GM19239 (cell line): ENCODE data around the gene C2CD3.
"Not testable (repeated sequence)": the region's sequence is repeated elsewhere in the genome, so short reads cannot be mapped to it uniquely, and the experiment has no call there.

ENCODE experiments used
- DNase-seq: peaks from one replicate; pipeline ENCODE4 v3.0.0; 2011; ENCODE audit warnings: low spot score; ENCODE audit not compliant: insufficient read length
- FAIRE-seq: peaks from 2 replicates; lab custom pipeline; 2011; peaks lifted over from hg19 to GRCh38; lab: Jason Lieb, UNC

Gene C2CD3

GRCh38 chr11:74132833-74133232 is 38.0 kb downstream of the C2CD3 start:
- FAIRE-seq (no peak), DNase-seq (no peak)

GRCh38 chr11:74129121-74129520 is 41.7 kb downstream of the C2CD3 start:
- not testable (repeated sequence) for DNase-seq, FAIRE-seq

GRCh38 chr11:74123008-74123448 is 47.8 kb downstream of the C2CD3 start:
- DNase-seq (no peak), FAIRE-seq (peak; percentile 42)

GRCh38 chr11:74121804-74122203 is 49.0 kb downstream of the C2CD3 start:
- DNase-seq: no peak
- FAIRE-seq: no peak

DNA sequence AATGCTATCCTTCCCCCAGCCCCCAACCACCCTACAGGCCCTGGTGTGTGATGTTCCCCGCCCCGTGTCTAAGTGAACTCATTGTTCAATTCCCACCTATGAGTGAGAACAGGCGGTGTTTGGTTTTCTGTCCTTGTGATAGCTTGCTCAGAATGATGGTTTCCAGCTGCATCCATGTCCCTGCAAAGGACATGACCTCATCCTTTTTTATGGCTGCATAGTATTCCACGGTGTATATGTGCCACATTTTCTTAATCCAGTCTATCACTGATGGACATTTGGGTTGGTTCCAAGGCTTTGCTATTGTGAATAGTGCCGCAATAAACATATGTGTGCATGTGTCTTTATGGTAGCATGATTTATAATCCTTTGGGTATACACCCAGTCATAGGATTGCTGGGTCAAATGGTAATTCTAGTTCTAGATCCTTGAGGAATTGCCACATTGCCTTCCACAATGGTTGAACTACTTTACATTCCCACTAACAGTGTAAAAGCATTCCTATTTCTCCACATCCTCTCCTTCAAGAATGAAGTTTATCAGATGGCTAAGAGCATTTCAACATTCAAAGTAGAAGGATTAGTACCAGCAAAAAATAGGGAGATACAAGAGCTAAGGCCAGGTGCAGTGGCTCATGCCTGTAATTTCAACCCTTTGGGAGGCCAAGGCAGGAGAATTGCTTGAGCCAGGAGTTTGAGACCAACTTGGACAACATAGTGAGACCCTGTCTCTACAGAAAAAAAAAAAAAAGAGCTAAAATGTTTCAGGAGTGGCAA is 50.4 kb downstream of the C2CD3 start:
- FAIRE-seq, DNase-seq: not testable (repeated sequence)

DNA sequence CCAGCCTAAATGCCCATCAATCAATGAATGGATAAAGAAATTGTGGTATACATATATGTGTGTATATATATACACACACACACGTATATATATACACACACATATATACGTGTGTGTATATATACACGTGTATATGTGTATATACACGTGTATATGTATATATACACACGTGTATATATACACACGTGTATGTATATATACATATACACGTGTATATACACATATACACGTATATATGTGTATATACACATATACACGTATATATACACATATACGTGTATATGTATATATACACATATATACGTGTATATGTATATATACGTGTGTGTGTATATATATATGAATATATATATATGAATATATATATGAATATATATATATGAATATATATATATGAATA is 54.1 kb downstream of the C2CD3 start:
- DNase-seq: no peak
- no peak for FAIRE-seq

DNA sequence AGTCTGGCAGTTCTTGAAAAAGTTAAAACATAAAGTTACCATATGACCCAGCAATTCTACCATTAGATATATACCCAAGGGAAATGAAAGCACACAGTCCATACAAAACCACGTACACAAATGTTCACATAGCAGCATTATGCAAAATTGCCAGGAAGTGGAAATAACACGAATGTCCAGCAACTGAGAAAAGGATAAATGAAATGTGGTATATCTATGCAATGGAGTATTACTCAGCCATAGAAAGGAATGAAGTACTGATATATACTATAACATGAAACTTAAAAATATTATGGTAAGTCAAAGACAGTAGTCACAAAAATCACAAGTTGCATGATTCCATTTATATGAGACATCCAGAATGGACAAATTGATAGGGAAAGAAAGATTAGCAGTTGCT is 57.9 kb downstream of the C2CD3 start:
- no peak for DNase-seq
- FAIRE-seq: no peak

DNA sequence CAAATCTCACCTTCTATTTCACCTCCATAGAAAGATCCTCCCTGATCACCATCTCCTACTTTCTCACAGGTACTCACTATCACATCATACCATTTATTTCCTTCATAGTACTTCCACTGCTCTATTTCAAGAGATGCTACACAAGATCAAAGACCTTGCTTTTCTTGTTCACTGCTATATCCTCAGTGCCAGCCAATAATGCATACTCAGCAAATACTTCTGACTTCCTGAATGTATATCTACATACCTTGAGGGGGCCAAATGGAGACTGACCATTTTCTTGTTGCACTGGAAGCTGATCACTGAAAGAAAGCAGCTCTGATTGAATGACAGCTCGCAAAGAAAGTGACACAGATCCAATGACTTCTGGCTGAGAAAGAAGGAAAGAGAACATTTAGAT is 64.7 kb downstream of the C2CD3 start:
- no peak for FAIRE-seq
- DNase-seq: no peak

DNA sequence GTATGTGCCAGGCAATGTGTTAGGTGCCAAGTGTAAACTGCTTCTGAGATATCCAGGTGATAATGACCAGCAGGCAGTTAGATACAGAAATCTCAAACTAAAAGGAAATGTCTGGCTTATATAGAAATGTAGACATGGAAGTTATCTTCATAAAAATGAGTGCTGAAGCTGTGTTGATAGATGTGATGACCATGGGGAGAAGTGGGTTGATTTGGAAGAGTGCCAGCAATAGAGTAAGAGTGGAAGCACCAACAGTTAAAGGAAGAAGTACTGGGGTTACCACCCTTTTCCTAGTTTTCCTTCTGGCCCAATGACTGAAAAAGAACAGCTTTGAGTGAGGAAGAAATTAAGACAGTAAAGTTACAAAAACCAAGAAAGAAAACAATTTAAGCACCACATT is 68.5 kb downstream of the C2CD3 start:
- no peak for DNase-seq
- no peak for FAIRE-seq

- FAIRE-seq (no peak), DNase-seq (no peak)
Measured at GRCh38 chr11:74100735-74101134, 70.1 kb downstream of the C2CD3 start.

DNA sequence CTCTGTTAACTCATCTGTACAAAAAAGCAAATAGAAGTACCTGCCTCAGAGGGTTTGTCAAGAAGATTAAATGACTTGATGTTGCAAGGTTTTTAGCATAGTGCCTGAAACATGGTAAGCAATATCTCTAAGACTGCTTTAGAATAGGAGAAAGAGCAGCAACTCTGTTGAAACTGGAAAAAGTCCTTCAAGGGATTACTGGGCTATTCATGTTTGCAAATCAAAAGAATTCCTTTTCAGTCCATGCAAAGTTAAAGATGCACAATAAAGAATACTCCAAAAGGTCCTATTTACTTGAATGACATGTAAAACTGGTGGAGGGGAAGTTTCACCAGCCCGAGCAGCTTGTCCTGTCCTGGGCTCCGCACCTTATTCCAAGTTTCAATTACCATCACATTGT is 70.6 kb downstream of the C2CD3 start:
- FAIRE-seq (no peak), DNase-seq (no peak)

GRCh38 chr11:74097686-74098237 is 73.0 kb downstream of the C2CD3 start:
- no peak for DNase-seq
- no peak for FAIRE-seq

GRCh38 chr11:74094393-74094792 is 76.4 kb downstream of the C2CD3 start:
- FAIRE-seq: no peak
- DNase-seq: no peak

GRCh38 chr11:74092425-74092824 is 78.4 kb downstream of the C2CD3 start:
- DNase-seq (no peak), FAIRE-seq (no peak)

- no peak for DNase-seq
- no peak for FAIRE-seq
Measured at GRCh38 chr11:74091549-74091948, 79.3 kb downstream of the C2CD3 start.

DNA sequence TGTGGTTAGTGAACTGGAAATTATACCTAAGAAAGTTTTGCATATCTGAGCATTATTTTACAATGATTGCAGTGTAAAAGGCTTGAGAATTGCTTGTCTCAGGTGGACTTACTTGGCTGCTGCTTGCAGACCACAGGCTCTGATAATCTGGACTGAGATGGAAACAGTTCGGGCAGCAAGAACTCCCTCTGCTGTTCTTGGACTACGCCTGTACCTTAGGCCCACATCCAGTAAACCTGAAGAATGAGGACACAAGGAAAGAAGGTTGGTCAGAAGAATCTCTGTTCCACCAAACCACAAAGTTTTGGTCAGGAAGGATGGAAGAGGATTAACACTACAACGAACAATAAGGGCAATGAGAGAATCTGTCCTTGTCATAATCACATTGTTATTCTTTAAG is 80.1 kb downstream of the C2CD3 start:
- no peak for DNase-seq
- FAIRE-seq: no peak

DNA sequence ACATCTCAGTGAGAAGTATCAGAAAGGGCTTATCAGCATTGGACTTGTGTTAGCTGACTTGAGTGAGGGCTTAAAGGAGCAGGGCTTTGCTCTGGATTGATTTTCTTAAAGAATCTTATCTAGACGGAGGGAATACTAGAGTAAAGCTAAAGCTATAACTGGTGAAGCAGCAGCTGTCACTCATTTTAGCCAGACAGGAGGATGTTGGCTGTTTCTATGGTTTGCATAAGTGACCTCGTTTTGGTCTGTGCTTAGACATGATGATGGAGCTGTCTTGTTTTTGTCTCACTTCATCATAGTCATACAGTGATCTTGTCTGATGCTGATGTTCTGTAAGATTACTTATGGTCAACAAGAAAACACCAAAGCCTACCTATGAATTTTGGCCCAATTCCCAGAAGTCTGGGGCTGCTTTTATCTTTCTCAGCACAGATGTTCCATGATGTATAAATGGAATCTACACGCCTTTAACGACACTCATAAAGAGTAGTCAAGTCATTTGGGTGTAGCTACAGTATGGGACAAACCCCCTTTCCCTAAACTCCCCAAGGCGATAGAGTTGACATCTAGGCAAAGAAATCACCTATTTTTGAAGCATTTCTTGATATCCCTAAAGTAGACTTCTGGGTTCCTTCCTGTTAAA is 84.4 kb downstream of the C2CD3 start:
- DNase-seq (no peak), FAIRE-seq (no peak)

DNA sequence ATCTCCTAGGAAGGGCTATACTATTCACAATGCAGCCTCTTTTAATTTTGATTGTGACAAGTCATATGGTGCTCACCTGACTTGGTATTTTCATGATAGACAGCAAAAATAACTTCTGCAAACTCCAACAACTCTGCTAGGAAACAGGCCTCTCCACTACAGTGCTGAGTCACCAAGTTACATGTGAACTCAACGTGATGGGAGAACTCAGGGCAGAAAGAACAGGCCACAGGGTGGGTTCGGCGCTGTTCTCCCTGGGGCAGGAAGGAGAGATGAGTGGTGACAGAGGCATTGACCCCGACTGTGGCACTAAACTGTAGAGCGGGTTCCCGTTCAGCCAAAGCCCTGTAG is 85.3 kb downstream of the C2CD3 start:
- no peak for DNase-seq
- no peak for FAIRE-seq

- FAIRE-seq: no peak
- no peak for DNase-seq
Measured at GRCh38 chr11:74084796-74085541, 85.8 kb downstream of the C2CD3 start.

DNA sequence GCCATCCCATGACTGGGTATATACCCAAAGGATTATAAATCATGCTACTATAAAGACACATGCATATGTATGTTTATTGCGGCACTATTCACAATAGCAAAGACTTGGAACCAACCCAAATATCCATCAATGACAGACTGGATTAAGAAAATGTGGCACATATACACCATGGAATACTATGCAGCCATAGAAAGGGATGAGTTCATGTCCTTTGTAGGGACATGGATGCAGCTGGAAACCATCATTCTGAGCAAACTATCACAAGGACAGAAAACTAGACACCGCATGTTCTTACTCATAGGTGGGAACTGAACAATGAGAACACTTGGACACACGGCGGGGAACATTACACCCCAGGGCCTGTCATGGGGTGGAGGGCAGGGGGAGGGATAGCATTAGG is 86.9 kb downstream of the C2CD3 start:
- not testable (repeated sequence) for FAIRE-seq

DNA sequence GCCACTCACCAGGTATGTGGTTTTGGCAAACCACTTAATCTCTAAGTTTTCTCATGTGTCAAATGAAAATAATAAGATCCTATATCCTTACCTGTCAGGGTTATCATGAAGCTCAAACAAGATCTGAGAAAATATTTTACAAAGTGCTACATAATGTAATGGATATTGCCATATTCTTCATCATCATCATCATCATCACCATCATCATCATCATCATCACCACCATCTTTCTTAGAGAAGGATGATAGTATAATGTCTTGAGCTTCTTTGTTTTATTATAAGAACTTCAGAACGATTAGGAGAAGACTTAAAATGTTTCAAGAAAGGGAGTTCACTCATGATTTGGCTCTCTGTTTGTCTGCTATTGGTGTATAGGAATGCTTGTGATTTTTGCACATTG is 89.4 kb downstream of the C2CD3 start:
- DNase-seq: no peak
- no peak for FAIRE-seq

More for the DNA sequence above, 86.9 kb downstream of the C2CD3 start:
- DNase-seq: not testable (repeated sequence)
